Hematopoietic multipotent progenitor cell treated with erythropoietin and hydrocortisone succinate and interleukin-3 and kit ligand, for 17 days (in vitro differentiated cells): Measurements from ENCODE around the gene PEMT.
"Not testable (repeated sequence)": the region's sequence is repeated elsewhere in the genome, so short reads cannot be mapped to it uniquely, and the experiment has no call there.

ENCODE experiments used
- DNase-seq: peaks from one replicate; pipeline ENCODE4 v3.0.0-alpha.2; 2015; ENCODE audit warnings: low spot score

Gene PEMT

GRCh38 chr17:17502741-17503565 lies 88.6 kb downstream of the PEMT start:
- DNase-seq, result no peak

GRCh38 chr17:17500999-17501605 lies 90.4 kb downstream of the PEMT start:
- peak; percentile 24 for DNase-seq

GRCh38 chr17:17499402-17500145 lies 91.9 kb downstream of the PEMT start:
- no peak for DNase-seq

GRCh38 chr17:17498606-17499301 lies 92.8 kb downstream of the PEMT start:
- no peak for DNase-seq

- no peak for DNase-seq
Measured at GRCh38 chr17:17497845-17498520, 93.5 kb downstream of the PEMT start.

GRCh38 chr17:17497065-17497844 lies 94.3 kb downstream of the PEMT start:
- DNase-seq, result no peak

GRCh38 chr17:17496189-17497064 lies 95.1 kb downstream of the PEMT start, which contains the start of gene RASD1:
TSS of gene RASD1 (minus strand) at chr17:17496395. CDS start at chr17:17496181, 214 bp downstream.
- DNase-seq, result peak; percentile 85

- DNase-seq, result peak; percentile 45
Measured at GRCh38 chr17:17495536-17496188, 95.8 kb downstream of the PEMT start.

GRCh38 chr17:17494870-17495535 lies 96.5 kb downstream of the PEMT start:
- DNase-seq, result peak; percentile 37

- no peak for DNase-seq
Measured at GRCh38 chr17:17494499-17494869, 97.0 kb downstream of the PEMT start.

- no peak for DNase-seq
Measured at GRCh38 chr17:17493986-17494466, 97.5 kb downstream of the PEMT start.

GRCh38 chr17:17493249-17493985 lies 98.1 kb downstream of the PEMT start:
- DNase-seq, result no peak

- DNase-seq, result no peak
Measured at GRCh38 chr17:17492571-17492970, 98.9 kb downstream of the PEMT start.

- DNase-seq, result no peak
Measured at GRCh38 chr17:17492085-17492484, 99.4 kb downstream of the PEMT start.

GRCh38 chr17:17491546-17491988 lies 99.9 kb downstream of the PEMT start:
- DNase-seq, result no peak

GRCh38 chr17:17491031-17491471 lies 100.5 kb downstream of the PEMT start:
- no peak for DNase-seq

- no peak for DNase-seq
Measured at GRCh38 chr17:17487998-17488397, 103.5 kb downstream of the PEMT start.

- not testable (repeated sequence) for DNase-seq
Measured at GRCh38 chr17:17486416-17486815, 105.1 kb downstream of the PEMT start.
